Adrenal gland (tissue), 5 donors: ENCODE measurements around the gene CYP27B1.

ENCODE experiments used
- CTCF ChIP-seq, 6 experiments: fragments of 450-650 bp in 4 of 6; fragments of 200-600 bp in 2 of 6; sonication (generic) in 1 of 6; IDR thresholded peaks; 1 replicate in 5 of 6; 2 replicates in 1 of 6; pipeline versions ENCODE4 v1.5.1 to v1.8.0; 2016 to 2021; ENCODE audit warnings: antibody characterized with exemption in 6 of 6, mild to moderate bottlenecking in 2 of 6, moderate library complexity in 1 of 6
- POLR2A ChIP-seq, 2 donors: fragments of 450-650 bp; IDR thresholded peaks; one replicate each; pipeline ENCODE4 v1.6.1; 2017; ENCODE audit warnings: antibody characterized with exemption in 2 of 2, mild to moderate bottlenecking in 2 of 2, moderate library complexity in 1 of 2
- donor health status: DM: no; HTN: no; CAD: no.

DNA sequence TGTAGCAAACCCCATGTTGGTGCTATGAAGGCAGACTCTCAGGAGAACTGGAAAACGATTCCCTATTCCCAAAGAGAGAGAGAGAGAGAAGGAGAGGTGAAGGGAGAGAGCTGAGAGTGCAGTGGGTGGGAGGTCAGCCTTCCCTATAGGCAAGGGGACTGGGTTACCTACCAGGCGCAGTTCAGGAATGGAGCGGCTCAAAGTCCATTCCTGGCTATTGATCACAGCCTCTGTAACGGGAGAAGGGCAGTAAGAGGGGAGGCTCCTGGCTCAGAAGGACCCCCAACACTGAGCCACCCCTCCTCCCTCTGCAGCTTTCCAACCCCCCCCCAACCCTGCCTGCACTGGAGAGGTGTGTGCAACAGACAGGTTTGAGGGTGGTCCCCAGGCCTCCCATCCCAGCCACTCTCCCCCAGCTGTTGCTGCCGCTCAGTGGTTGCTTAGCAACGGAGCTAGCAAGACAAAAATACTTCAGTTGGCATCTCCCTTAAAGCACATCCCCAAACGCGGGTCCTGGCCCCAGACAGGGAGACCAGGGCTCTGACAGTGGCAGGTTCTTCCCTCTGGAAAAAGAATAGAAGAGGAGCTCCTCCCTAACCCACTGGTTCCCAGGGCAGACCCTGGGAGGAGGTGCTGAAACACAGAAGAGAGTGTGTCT, 31.6 kb downstream of the CYP27B1 start:
- no peak for TF ChIP-seq CTCF (IDR thresholded peaks at IDR 0.05)
- TF ChIP-seq POLR2A (IDR thresholded peaks at IDR 0.05), result no peak
